ENCODE data around the gene RASSF5. TPM values are rescaled to one million over a fixed set of nuclear protein-coding genes. Genes with fewer than 3 reads are reported as not detected.
A peak's percentile ranks its signal among the peaks of the same experiment; 100 is the strongest.

RASSF5 gene
- total and polyA plus RNA-seq, 9 of the 15 experiments (the other 6 are each of a cell fraction or from before 2014, with no cell fraction given): 6.1 to 41.0 (median 25.2) TPM

DNA sequence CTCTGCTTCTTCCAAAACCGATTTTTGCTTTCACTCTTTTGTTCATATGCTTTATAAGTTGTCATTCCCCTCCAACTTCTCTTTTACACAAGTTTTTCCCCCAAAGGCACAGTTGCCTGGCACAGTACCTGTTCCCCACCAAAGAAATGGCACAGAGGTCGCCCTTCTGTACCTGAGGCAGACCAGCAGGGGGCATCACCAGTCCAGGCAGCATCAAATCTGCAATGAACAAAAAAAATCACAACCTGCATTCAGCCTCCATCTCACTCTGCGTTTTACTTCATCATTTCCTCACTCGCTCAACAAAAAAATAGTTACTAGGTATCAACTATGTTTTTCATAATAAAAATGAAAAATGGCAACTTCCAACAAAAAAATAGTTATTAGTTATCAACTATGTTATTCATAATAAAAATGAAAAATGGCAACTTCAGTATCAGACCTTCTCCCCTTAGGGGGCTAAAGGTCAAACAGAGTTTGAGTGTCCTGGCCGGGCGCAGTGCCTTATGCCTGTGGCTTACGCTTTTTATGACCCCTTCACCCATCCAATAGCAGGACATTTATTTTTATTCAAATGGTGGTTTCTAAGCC is 100.9 kb downstream of the RASSF5 start (continued):
- TF ChIP-seq, protein P1, sequence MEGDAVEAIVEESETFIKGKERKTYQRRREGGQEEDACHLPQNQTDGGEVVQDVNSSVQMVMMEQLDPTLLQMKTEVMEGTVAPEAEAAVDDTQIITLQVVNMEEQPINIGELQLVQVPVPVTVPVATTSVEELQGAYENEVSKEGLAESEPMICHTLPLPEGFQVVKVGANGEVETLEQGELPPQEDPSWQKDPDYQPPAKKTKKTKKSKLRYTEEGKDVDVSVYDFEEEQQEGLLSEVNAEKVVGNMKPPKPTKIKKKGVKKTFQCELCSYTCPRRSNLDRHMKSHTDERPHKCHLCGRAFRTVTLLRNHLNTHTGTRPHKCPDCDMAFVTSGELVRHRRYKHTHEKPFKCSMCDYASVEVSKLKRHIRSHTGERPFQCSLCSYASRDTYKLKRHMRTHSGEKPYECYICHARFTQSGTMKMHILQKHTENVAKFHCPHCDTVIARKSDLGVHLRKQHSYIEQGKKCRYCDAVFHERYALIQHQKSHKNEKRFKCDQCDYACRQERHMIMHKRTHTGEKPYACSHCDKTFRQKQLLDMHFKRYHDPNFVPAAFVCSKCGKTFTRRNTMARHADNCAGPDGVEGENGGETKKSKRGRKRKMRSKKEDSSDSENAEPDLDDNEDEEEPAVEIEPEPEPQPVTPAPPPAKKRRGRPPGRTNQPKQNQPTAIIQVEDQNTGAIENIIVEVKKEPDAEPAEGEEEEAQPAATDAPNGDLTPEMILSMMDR (IDR thresholded peaks at IDR 0.05 in 2 of 3, conservative IDR thresholded peaks at IDR 0.05 in 1 of 3; ENCODE audit: insufficient read depth in 2 of 3, low read depth in 1 of 3, low read length in 3 of 3): peak; percentile 87 to 91 (median 90)
- TF ChIP-seq STAG1 (CRISPR knock-in tag; IDR thresholded peaks at IDR 0.05; ENCODE audit: borderline replicate concordance) (peak; percentile 82; the same call in 1 of the 2 replicates), ZNF347 (CRISPR knock-in tag; IDR thresholded peaks at IDR 0.05; ENCODE audit: low read depth) (no peak), TSC22D4 (tag; IDR thresholded peaks at IDR 0.05) (no peak), SIX5 (IDR thresholded peaks at IDR 0.05; ENCODE audit: borderline replicate concordance in 1 of 2, insufficient read depth in 1 of 2, low read depth in 1 of 2, low read length in 2 of 2) (no peak), NEUROD1 (IDR thresholded peaks at IDR 0.05; ENCODE audit: borderline replicate concordance, low read depth, low read length, partially characterized antibody) (no peak), ZNF239 (CRISPR knock-in tag; IDR thresholded peaks at IDR 0.05) (no peak), ZNF551 (CRISPR knock-in tag; IDR thresholded peaks at IDR 0.05) (no peak), XRCC5 (IDR thresholded peaks at IDR 0.05; ENCODE audit: low read depth, low read length) (0 out of 2 replicates have a peak, but pooled peaks have one; percentile 59)
- TF ChIP-seq, protein P2, sequence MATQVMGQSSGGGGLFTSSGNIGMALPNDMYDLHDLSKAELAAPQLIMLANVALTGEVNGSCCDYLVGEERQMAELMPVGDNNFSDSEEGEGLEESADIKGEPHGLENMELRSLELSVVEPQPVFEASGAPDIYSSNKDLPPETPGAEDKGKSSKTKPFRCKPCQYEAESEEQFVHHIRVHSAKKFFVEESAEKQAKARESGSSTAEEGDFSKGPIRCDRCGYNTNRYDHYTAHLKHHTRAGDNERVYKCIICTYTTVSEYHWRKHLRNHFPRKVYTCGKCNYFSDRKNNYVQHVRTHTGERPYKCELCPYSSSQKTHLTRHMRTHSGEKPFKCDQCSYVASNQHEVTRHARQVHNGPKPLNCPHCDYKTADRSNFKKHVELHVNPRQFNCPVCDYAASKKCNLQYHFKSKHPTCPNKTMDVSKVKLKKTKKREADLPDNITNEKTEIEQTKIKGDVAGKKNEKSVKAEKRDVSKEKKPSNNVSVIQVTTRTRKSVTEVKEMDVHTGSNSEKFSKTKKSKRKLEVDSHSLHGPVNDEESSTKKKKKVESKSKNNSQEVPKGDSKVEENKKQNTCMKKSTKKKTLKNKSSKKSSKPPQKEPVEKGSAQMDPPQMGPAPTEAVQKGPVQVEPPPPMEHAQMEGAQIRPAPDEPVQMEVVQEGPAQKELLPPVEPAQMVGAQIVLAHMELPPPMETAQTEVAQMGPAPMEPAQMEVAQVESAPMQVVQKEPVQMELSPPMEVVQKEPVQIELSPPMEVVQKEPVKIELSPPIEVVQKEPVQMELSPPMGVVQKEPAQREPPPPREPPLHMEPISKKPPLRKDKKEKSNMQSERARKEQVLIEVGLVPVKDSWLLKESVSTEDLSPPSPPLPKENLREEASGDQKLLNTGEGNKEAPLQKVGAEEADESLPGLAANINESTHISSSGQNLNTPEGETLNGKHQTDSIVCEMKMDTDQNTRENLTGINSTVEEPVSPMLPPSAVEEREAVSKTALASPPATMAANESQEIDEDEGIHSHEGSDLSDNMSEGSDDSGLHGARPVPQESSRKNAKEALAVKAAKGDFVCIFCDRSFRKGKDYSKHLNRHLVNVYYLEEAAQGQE (IDR thresholded peaks at IDR 0.05; ENCODE audit: borderline replicate concordance): peak; percentile 59; the same call in 1 of the 2 replicates
- TF ChIP-seq, protein P2 (CRISPR knock-in tag; IDR thresholded peaks at IDR 0.05; ENCODE audit: low read depth): no peak
- TF ChIP-seq, protein P3, sequence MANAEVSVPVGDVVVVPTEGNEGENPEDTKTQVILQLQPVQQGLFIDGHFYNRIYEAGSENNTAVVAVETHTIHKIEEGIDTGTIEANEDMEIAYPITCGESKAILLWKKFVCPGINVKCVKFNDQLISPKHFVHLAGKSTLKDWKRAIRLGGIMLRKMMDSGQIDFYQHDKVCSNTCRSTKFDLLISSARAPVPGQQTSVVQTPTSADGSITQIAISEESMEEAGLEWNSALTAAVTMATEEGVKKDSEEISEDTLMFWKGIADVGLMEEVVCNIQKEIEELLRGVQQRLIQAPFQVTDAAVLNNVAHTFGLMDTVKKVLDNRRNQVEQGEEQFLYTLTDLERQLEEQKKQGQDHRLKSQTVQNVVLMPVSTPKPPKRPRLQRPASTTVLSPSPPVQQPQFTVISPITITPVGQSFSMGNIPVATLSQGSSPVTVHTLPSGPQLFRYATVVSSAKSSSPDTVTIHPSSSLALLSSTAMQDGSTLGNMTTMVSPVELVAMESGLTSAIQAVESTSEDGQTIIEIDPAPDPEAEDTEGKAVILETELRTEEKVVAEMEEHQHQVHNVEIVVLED (CRISPR knock-in tag; IDR thresholded peaks at IDR 0.05): no peak

Measured in K562 (cell line).